Pancreas (tissue), 10 donors: ENCODE results near the gene GPR89A. TPM values are rescaled to one million over a fixed set of nuclear protein-coding genes. Genes with fewer than 3 reads are reported as not detected.
A peak's percentile ranks its signal among the peaks of the same experiment; 100 is the strongest.

Experiments
- ATAC-seq, 4 donors: fragments of 200-7000 bp; cut with Tn5 transposase; one replicate each; pipeline versions ENCODE4 v1.8.0 to v1.9.1; 2020; ENCODE audit warnings: mild to moderate bottlenecking in 4 of 4, moderate library complexity in 4 of 4
- DNase-seq, 6 donors: peaks; one replicate each; pipeline ENCODE4 v3.0.0-alpha.2; 2020
- FAIRE-seq: peaks from 2 replicates; lab custom pipeline; 2012; peaks lifted over from hg19 to GRCh38; lab: Jason Lieb, UNC
- H3K27ac ChIP-seq, 4 donors: fragments of 200-600 bp; sonication (generic); 1 replicate in 3 of 4; 2 replicates in 1 of 4; pipeline versions ENCODE4 v1.5.0 to v1.8.0; 2020
- H3K27me3 ChIP-seq, 4 donors: fragments of 200-600 bp; one replicate each; pipeline ENCODE4 v1.8.0; 2021
- H3K36me3 ChIP-seq, 3 donors: fragments of 200-600 bp; sonication (generic) in 1 of 3; one replicate each; pipeline versions ENCODE4 v1.5.0 to v1.8.0; 2020 to 2021
- H3K4me1 ChIP-seq, 3 donors: fragments of 200-600 bp; one replicate each; pipeline ENCODE4 v1.8.0; 2021
- H3K4me3 ChIP-seq, 4 donors: fragments of 200-600 bp; sonication (generic) in 2 of 4; one replicate each; pipeline versions ENCODE4 v1.5.0 to v1.8.0; 2020 to 2021
- H3K9me3 ChIP-seq, 4 donors: fragments of 200-600 bp; one replicate each; pipeline ENCODE4 v1.8.0; 2021
- CTCF ChIP-seq, 4 donors: fragments of 200-600 bp; sonication (generic) in 3 of 4; IDR thresholded peaks; one replicate each; pipeline versions ENCODE4 v1.5.0 to v1.8.0; 2021; ENCODE audit warnings: antibody characterized with exemption in 4 of 4
- WGBS, 2 donors: extraction: QIAGEN DNeasy Blood & Tissue Kit; methylation state at CpG; one replicate each; pipeline ENCODE4 v1.1.7; 2013; 5-methylcytosine and 5-hydroxymethylcytosine counted together
- intact Hi-C, 3 donors: fragments of 100-400 bp; cut with DNase I; formaldehyde crosslinking; loops; one replicate each; pipeline versions ENCODE4 v1.11.1 to v1.14.2; 2022
- polyA plus RNA-seq, 2 donors: library from polyadenylated mRNA; stranded (reverse); fragments of 200-250 nt; gene quantifications; one replicate each; pipeline ENCODE4 v1.2.3, GENCODE V29; 2013
- total RNA-seq, 6 donors: library from RNA; stranded (reverse); fragmentation: NEBNext Ultra II Directional in 4 of 6; extraction: Animal tissue kit (Norgen Biotek cat#: 25700) in 4 of 6; gene quantifications; one replicate each; pipeline versions ENCODE4 v1.2.1 to v1.2.4, GENCODE V29; 2021 to 2023
- donor health status: healthy with polysubstance abuse.
- donor health status: DM: no; HTN: no; CAD: no; lungs with moderate emphysema.
- donor health status: DM: no; HTN: no; CAD: no.
- donor health status: control.
- donor health status: control.
- donor health status: Bipolar disorder and iron deficiency.
- donor health status: DM: yes; HTN: yes; CAD: no.
- donor health status: DM: no; HTN: no; CAD: no.
- donor health status: DM: no; HTN: no; CAD: no.
- donor health status: DM: yes; HTN: yes; CAD: no.

GPR89A gene
- total and polyA plus RNA-seq, 8 donors, result 9.3 to 18.9 (median 12.5) TPM

GRCh38 chr1:145708063-145708462 is 100.3 kb downstream of the GPR89A start:
- 59 to 62% methylated on average over 7 of the region's 7 CpGs for WGBS, 2 donors
- no peak for ATAC-seq
- H3K36me3 ChIP-seq, result no peaks in the 10 kb centered on the region
- DNase-seq, result peak in 1 of 6 donors; percentile 11
- H3K9me3 ChIP-seq, result no peaks in the 10 kb centered on the region
- peak overlapping the region; percentile 29 to 83 (median 62) for H3K27ac ChIP-seq
- TF ChIP-seq CTCF (IDR thresholded peaks at IDR 0.05), result no peak
- no peak for FAIRE-seq
- intact Hi-C loops, result no loop called here
- no peaks in the 10 kb centered on the region for H3K27me3 ChIP-seq
- H3K4me3 ChIP-seq, result no peak overlapping the region
- peaks cover 20 to 29% (median 25%) of the 10 kb centered on the region in 3 donors for H3K4me1 ChIP-seq

- peak overlapping the region in 2 of 4 donors; percentile 53 to 69 for H3K27ac ChIP-seq
- H3K4me1 ChIP-seq, result peaks cover 29 to 39% (median 35%) of the 10 kb centered on the region in 3 donors
- H3K9me3 ChIP-seq, result no peaks in the 10 kb centered on the region
- FAIRE-seq (no peak), ATAC-seq (no peak), DNase-seq (no peak)
- H3K4me3 ChIP-seq, result no peak overlapping the region
- no peaks in the 10 kb centered on the region for H3K27me3 ChIP-seq
- WGBS, 2 donors, result 44 to 49% methylated on average over 4 of the region's 4 CpGs
- intact Hi-C loops, result no loop called here
- TF ChIP-seq CTCF (IDR thresholded peaks at IDR 0.05), result no peak
- H3K36me3 ChIP-seq, result no peaks in the 10 kb centered on the region
Measured at GRCh38 chr1:145710291-145711027, 102.7 kb downstream of the GPR89A start.

GRCh38 chr1:145711213-145711651 is 103.4 kb downstream of the GPR89A start:
- no peak for FAIRE-seq
- WGBS, 2 donors, result 8 to 13% methylated on average over 3 of the region's 3 CpGs
- no peak for TF ChIP-seq CTCF (IDR thresholded peaks at IDR 0.05)
- H3K9me3 ChIP-seq, result no peaks in the 10 kb centered on the region
- peaks cover 29 to 36% (median 33%) of the 10 kb centered on the region in 3 donors for H3K4me1 ChIP-seq
- H3K4me3 ChIP-seq, result no peak overlapping the region
- H3K27me3 ChIP-seq, result no peaks in the 10 kb centered on the region
- H3K27ac ChIP-seq, result peak overlapping the region in 3 of 4 donors; percentile 28 to 69 (median 53)
- intact Hi-C loops, result no loop called here
- peak in 1 of 6 donors; percentile 54 for DNase-seq
- H3K36me3 ChIP-seq, result no peaks in the 10 kb centered on the region
- peak in 3 of 4 donors; percentile 34 to 66 (median 53) for ATAC-seq

- Histone ChIP-seq H3K27me3 (no peaks in the 10 kb centered on the region), H3K4me1 (peaks cover 14 to 23% (median 21%) of the 10 kb centered on the region in 3 donors), H3K4me3 (no peak overlapping the region), H3K27ac (peak overlapping the region; percentile 19 to 68 (median 54)), H3K36me3 (no peaks in the 10 kb centered on the region), H3K9me3 (no peaks in the 10 kb centered on the region)
- WGBS, 2 donors, result 15% methylated on average over 6 of the region's 6 CpGs
- TF ChIP-seq CTCF (IDR thresholded peaks at IDR 0.05), result no peak
- DNase-seq (peak in 3 of 6 donors; percentile 30 to 42 (median 32)), ATAC-seq (peak; percentile 55 to 70 (median 66)), FAIRE-seq (no peak)
- intact Hi-C loops, result no loop called here
Measured at GRCh38 chr1:145714524-145715111, 106.8 kb downstream of the GPR89A start.
